Measurements from ENCODE around the gene C11orf68.

- TF ChIP-seq POLR2AphosphoS5 (IDR thresholded peaks at IDR 0.05; ENCODE audit: borderline replicate concordance, low read depth, low read length): no peak; the same call in 1 of the 2 replicates
- no peak for TF ChIP-seq EZH2 (IDR thresholded peaks at IDR 0.05)
- TF ChIP-seq FOXP2 (optimal IDR thresholded peaks at IDR 0.05; ENCODE audit: control extremely low read depth, extremely low read length, insufficient read depth): no peak
These were observed 26.1 kb downstream of the C11orf68 start for GRCh38 chr11:65892661-65893317.
